Type B pancreatic cell (in vitro differentiated cells): ENCODE results near the gene ALDH9A1. TPM values are rescaled to one million over a fixed set of nuclear protein-coding genes. Genes with fewer than 3 reads are reported as not detected.

Experiments
- DNase-seq: peaks from one replicate; pipeline ENCODE4 v3.0.0; 2021; ENCODE audit warnings: mixed read lengths; ENCODE audit not compliant: unreplicated experiment; ENCODE audit errors: extremely low spot score
- H3K27ac Mint-ChIP-seq: 2 replicates; pipeline ENCODE4 v1.8.0; 2021; ENCODE audit warnings: mild to moderate bottlenecking, mixed read lengths
- H3K27me3 Mint-ChIP-seq: 2 replicates; pipeline ENCODE4 v1.8.0; 2021; ENCODE audit warnings: mixed read lengths
- H3K36me3 Mint-ChIP-seq: 2 replicates; pipeline ENCODE4 v1.8.0; 2021; ENCODE audit warnings: mixed read lengths
- H3K4me1 Mint-ChIP-seq: one replicate; pipeline ENCODE4 v1.8.0; 2021; ENCODE audit warnings: mixed read lengths; ENCODE audit not compliant: unreplicated experiment
- H3K4me3 Mint-ChIP-seq: 2 replicates; pipeline ENCODE4 v1.8.0; 2021; ENCODE audit warnings: mild to moderate bottlenecking, mixed read lengths
- H3K9me3 Mint-ChIP-seq: 2 replicates; pipeline ENCODE4 v1.8.0; 2021; ENCODE audit warnings: mixed read lengths
- total RNA-seq: library from RNA; stranded (reverse); gene quantifications from 2 replicates; pipeline ENCODE4 v1.2.1, GENCODE V29; 2021; ENCODE audit warnings: low replicate concordance
- TF ChIP-seq, protein P1 (sequence below): fragments of 200-600 bp; sonication (generic); conservative IDR thresholded peaks from 2 replicates; pipeline ENCODE4 v1.5.0; 2021; ENCODE audit warnings: antibody characterized with exemption, mild to moderate bottlenecking

The ALDH9A1 gene
- total RNA-seq, 1 donor from 2014 or later, result 57.8 TPM

GRCh38 chr1:165647970-165648369 is 50.4 kb downstream of the ALDH9A1 start:
- H3K4me3 Mint-ChIP-seq, result no peak overlapping the region
- no peak overlapping the region for H3K27ac Mint-ChIP-seq
- H3K9me3 Mint-ChIP-seq, result no peaks in the 10 kb centered on the region
- no peaks in the 10 kb centered on the region for H3K27me3 Mint-ChIP-seq
- H3K36me3 Mint-ChIP-seq, result peaks cover 6% of the 10 kb centered on the region
- H3K4me1 Mint-ChIP-seq, result no peaks in the 10 kb centered on the region
- no peak for DNase-seq
- TF ChIP-seq, protein P1, sequence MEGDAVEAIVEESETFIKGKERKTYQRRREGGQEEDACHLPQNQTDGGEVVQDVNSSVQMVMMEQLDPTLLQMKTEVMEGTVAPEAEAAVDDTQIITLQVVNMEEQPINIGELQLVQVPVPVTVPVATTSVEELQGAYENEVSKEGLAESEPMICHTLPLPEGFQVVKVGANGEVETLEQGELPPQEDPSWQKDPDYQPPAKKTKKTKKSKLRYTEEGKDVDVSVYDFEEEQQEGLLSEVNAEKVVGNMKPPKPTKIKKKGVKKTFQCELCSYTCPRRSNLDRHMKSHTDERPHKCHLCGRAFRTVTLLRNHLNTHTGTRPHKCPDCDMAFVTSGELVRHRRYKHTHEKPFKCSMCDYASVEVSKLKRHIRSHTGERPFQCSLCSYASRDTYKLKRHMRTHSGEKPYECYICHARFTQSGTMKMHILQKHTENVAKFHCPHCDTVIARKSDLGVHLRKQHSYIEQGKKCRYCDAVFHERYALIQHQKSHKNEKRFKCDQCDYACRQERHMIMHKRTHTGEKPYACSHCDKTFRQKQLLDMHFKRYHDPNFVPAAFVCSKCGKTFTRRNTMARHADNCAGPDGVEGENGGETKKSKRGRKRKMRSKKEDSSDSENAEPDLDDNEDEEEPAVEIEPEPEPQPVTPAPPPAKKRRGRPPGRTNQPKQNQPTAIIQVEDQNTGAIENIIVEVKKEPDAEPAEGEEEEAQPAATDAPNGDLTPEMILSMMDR, result no peak

- H3K4me3 Mint-ChIP-seq, result no peak overlapping the region
- no peaks in the 10 kb centered on the region for H3K9me3 Mint-ChIP-seq
- no peak for DNase-seq
- H3K4me1 Mint-ChIP-seq, result no peaks in the 10 kb centered on the region
- H3K27me3 Mint-ChIP-seq, result no peaks in the 10 kb centered on the region
- TF ChIP-seq, protein P1, result no peak
- no peak overlapping the region for H3K27ac Mint-ChIP-seq
- peaks cover 4% of the 10 kb centered on the region for H3K36me3 Mint-ChIP-seq
These were observed 50.8 kb downstream of the ALDH9A1 start for GRCh38 chr1:165647517-165647916.

DNA sequence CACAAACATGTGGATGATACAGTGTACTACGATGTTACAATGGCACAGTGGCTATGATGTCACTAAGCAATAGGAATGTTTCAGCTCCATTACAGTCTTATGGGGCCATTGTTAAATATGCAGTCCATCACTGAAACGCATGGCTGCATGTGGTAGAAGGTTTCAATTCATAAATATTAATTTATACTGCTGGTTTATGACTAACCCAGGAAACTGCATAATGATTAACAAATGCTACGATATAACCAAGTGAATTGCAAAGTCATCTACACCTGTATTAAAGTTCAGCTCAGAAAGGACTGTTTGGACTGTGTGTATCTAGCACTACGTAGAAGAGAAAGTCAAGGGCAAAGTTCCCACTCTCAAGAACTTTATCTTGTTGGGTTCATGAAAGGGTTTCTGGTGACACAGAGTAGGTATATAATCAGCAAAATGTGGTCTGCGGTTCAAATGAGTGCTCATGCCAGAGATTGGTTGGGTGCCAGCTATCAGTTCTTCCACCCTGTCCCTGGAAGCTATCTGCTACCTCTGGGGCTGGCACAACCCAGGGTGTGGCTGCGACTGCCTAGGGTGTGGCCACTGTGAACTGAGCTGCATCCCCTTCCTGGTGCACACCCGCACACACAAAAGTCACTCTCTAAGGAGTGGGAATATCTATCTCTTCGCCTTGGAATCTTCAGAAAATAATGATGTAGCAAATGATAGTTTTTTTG is 52.6 kb downstream of the ALDH9A1 start:
- DNase-seq, result no peak
- H3K36me3 Mint-ChIP-seq, result no peaks in the 10 kb centered on the region
- H3K27me3 Mint-ChIP-seq, result no peaks in the 10 kb centered on the region
- H3K9me3 Mint-ChIP-seq, result no peaks in the 10 kb centered on the region
- H3K4me3 Mint-ChIP-seq, result no peak overlapping the region
- no peaks in the 10 kb centered on the region for H3K4me1 Mint-ChIP-seq
- peak overlapping the region; percentile 39 for H3K27ac Mint-ChIP-seq
- TF ChIP-seq, protein P1, result no peak

GRCh38 chr1:165644064-165644735 is 54.2 kb downstream of the ALDH9A1 start:
- peaks cover 5% of the 10 kb centered on the region for H3K36me3 Mint-ChIP-seq
- TF ChIP-seq, protein P1, result no peak
- no peaks in the 10 kb centered on the region for H3K4me1 Mint-ChIP-seq

GRCh38 chr1:165641231-165641987 is 57.0 kb downstream of the ALDH9A1 start:
- Mint-ChIP-seq H3K9me3 (no peaks in the 10 kb centered on the region), H3K27me3 (no peaks in the 10 kb centered on the region), H3K27ac (no peak overlapping the region), H3K4me3 (no peak overlapping the region), H3K4me1 (peaks cover 16% of the 10 kb centered on the region), H3K36me3 (peaks cover 5% of the 10 kb centered on the region)
- DNase-seq, result no peak
- TF ChIP-seq, protein P1, result no peak

More at GRCh38 chr1:165644064-165644735, 54.2 kb downstream of the ALDH9A1 start:
- DNase-seq, result no peak
- Mint-ChIP-seq H3K4me3 (no peak overlapping the region), H3K27ac (no peak overlapping the region), H3K27me3 (no peaks in the 10 kb centered on the region), H3K9me3 (no peaks in the 10 kb centered on the region)
